ENCODE measurements around the gene NOC2L.

Gene NOC2L

GRCh38 chr1:965526-966134 is 6.6 kb upstream of the NOC2L start:
- no peak overlapping the region for H3K4me3 ChIP-seq (ENCODE audit: low read depth, low read length)

GRCh38 chr1:964691-965525 is 5.9 kb upstream of the NOC2L start:
- no peak for DNase-seq (ENCODE audit: low read depth)
- H3K4me3 ChIP-seq (ENCODE audit: low read depth, low read length): no peak overlapping the region

More at GRCh38 chr1:965526-966134, 6.6 kb upstream of the NOC2L start:
- no peak for DNase-seq (ENCODE audit: low read depth)

- H3K4me3 ChIP-seq (ENCODE audit: low read depth, low read length): no peak overlapping the region
- no peak for DNase-seq (ENCODE audit: low read depth)
These were observed 4.9 kb upstream of the NOC2L start for GRCh38 chr1:963746-964525.

GRCh38 chr1:963301-963651 is 4.2 kb upstream of the NOC2L start:
- DNase-seq (ENCODE audit: low read depth): no peak
- H3K4me3 ChIP-seq (ENCODE audit: low read depth, low read length): no peak overlapping the region

GRCh38 chr1:962381-963300 is 3.6 kb upstream of the NOC2L start:
- no peak overlapping the region for H3K4me3 ChIP-seq (ENCODE audit: low read depth, low read length)
- no peak for DNase-seq (ENCODE audit: low read depth)

- H3K4me3 ChIP-seq (ENCODE audit: low read depth, low read length): peak overlapping the region; percentile 74
- no peak for DNase-seq (ENCODE audit: low read depth)
These were observed 2.1 kb upstream of the NOC2L start for GRCh38 chr1:961132-961669.

GRCh38 chr1:960363-961131 is 1.5 kb upstream of the NOC2L start, which contains the start of gene KLHL17:
Gene KLHL17, plus strand, starts transcription at chr1:960584. Its CDS starts 110 bp downstream, at chr1:960694.
- peak within 1 kb of the TSS; percentile 74 for H3K4me3 ChIP-seq (ENCODE audit: low read depth, low read length)
- DNase-seq (ENCODE audit: low read depth): no peak

GRCh38 chr1:959731-960362 is 791 bp upstream of the NOC2L start:
- peak overlapping the region; percentile 74 for H3K4me3 ChIP-seq (ENCODE audit: low read depth, low read length)
- no peak for DNase-seq (ENCODE audit: low read depth)

GRCh38 chr1:956636-957035 is 2.4 kb downstream of the NOC2L start:
- no peak for DNase-seq (ENCODE audit: low read depth)
- H3K4me3 ChIP-seq (ENCODE audit: low read depth, low read length): no peak overlapping the region

GRCh38 chr1:955474-955873 is 3.6 kb downstream of the NOC2L start:
- H3K4me3 ChIP-seq (ENCODE audit: low read depth, low read length): no peak overlapping the region
- DNase-seq (ENCODE audit: low read depth): no peak

GRCh38 chr1:954927-955326 is 4.1 kb downstream of the NOC2L start:
- DNase-seq (ENCODE audit: low read depth): no peak
- H3K4me3 ChIP-seq (ENCODE audit: low read depth, low read length): no peak overlapping the region

GRCh38 chr1:953524-954320 is 5.3 kb downstream of the NOC2L start:
- H3K4me3 ChIP-seq (ENCODE audit: low read depth, low read length): no peak overlapping the region

GRCh38 chr1:952603-953002 is 6.5 kb downstream of the NOC2L start:
- H3K4me3 ChIP-seq (ENCODE audit: low read depth, low read length): no peak overlapping the region

More at GRCh38 chr1:953524-954320, 5.3 kb downstream of the NOC2L start:
- DNase-seq (ENCODE audit: low read depth): no peak

GRCh38 chr1:952201-952600 is 6.9 kb downstream of the NOC2L start:
- no peak for DNase-seq (ENCODE audit: low read depth)
- no peak overlapping the region for H3K4me3 ChIP-seq (ENCODE audit: low read depth, low read length)

More at GRCh38 chr1:952603-953002, 6.5 kb downstream of the NOC2L start:
- DNase-seq (ENCODE audit: low read depth): no peak

GRCh38 chr1:951364-951763 is 7.7 kb downstream of the NOC2L start:
- H3K4me3 ChIP-seq (ENCODE audit: low read depth, low read length): no peak overlapping the region
- DNase-seq (ENCODE audit: low read depth): no peak

GRCh38 chr1:950881-951280 is 8.2 kb downstream of the NOC2L start:
- no peak for DNase-seq (ENCODE audit: low read depth)
- H3K4me3 ChIP-seq (ENCODE audit: low read depth, low read length): no peak overlapping the region

- H3K4me3 ChIP-seq (ENCODE audit: low read depth, low read length): no peak overlapping the region
- no peak for DNase-seq (ENCODE audit: low read depth)
These were observed 8.8 kb downstream of the NOC2L start for GRCh38 chr1:950268-950667.

Data from skeletal muscle cell (primary cell).